Erythroblast (primary cell): Measurements from ENCODE around the gene PIGU.

Experiments
- GATA1 ChIP-seq: IDR thresholded peaks from 2 replicates; pipeline ENCODE4 v1.6.1; 2011; ENCODE audit warnings: low read depth, mild to moderate bottlenecking, control low read depth, low read length, moderate library complexity
- POLR2A ChIP-seq: IDR thresholded peaks from 2 replicates; pipeline ENCODE4 v1.6.1; 2011; ENCODE audit warnings: mild to moderate bottlenecking, low read length

GRCh38 chr20:34691838-34692237 is 14.9 kb upstream of the PIGU start:
- TF ChIP-seq POLR2A (no peak), GATA1 (no peak)
